Mucosa of gallbladder (tissue), 1 donor: ENCODE data around the gene SLC4A3. TPM values are rescaled to one million over a fixed set of nuclear protein-coding genes. Genes with fewer than 3 reads are reported as not detected.
"Not testable (repeated sequence)": the region's sequence is repeated elsewhere in the genome, so short reads cannot be mapped to it uniquely, and the experiment has no call there.

Experiments
- DNase-seq: peaks from one replicate; pipeline ENCODE4 v3.0.0-alpha.2; 2020; ENCODE audit warnings: low spot score
- total RNA-seq: library from RNA; stranded (reverse); gene quantifications from one replicate; pipeline ENCODE4 v1.2.1, GENCODE V29; 2021
- donor health status: DM: no; HTN: no; CAD: no.

SLC4A3 gene
- total RNA-seq, 1 donor from 2014 or later: 7.3 TPM

GRCh38 chr2:219679041-219679440, 51.6 kb downstream of the SLC4A3 start:
- DNase-seq: no peak

GRCh38 chr2:219679571-219679970, 52.1 kb downstream of the SLC4A3 start:
- DNase-seq: no peak

GRCh38 chr2:219680958-219681693, 53.7 kb downstream of the SLC4A3 start:
- DNase-seq: no peak

- no peak for DNase-seq
Observed at GRCh38 chr2:219681694-219682300, 54.4 kb downstream of the SLC4A3 start.

- not testable (repeated sequence) for DNase-seq
Observed at GRCh38 chr2:219683474-219683873, 56.0 kb downstream of the SLC4A3 start.

- peak; percentile 74 for DNase-seq
Observed at GRCh38 chr2:219684721-219685689, 57.6 kb downstream of the SLC4A3 start.

- no peak for DNase-seq
Observed at GRCh38 chr2:219687272-219687671, 59.8 kb downstream of the SLC4A3 start.

- DNase-seq: no peak
Observed at GRCh38 chr2:219687882-219688559, 60.6 kb downstream of the SLC4A3 start.

GRCh38 chr2:219688560-219689445, 61.4 kb downstream of the SLC4A3 start:
- no peak for DNase-seq

- peak; percentile 57 for DNase-seq
Observed at GRCh38 chr2:219689676-219690628, 62.5 kb downstream of the SLC4A3 start.

- no peak for DNase-seq
Observed at GRCh38 chr2:219691571-219691970, 64.1 kb downstream of the SLC4A3 start.

Other genes with a start within 250 kb of the SLC4A3 start
- 58.5 TPM for gene DNPEP, start 239.7 kb upstream of the SLC4A3 start, total RNA-seq
- gene DES, start 209.3 kb upstream of the SLC4A3 start, total RNA-seq: 3,602 TPM
- gene SPEG, start 192.8 kb upstream of the SLC4A3 start, total RNA-seq: 80.5 TPM
- 49.2 TPM for gene GMPPA, start 128.7 kb upstream of the SLC4A3 start, total RNA-seq
- gene ASIC4, start 113.1 kb upstream of the SLC4A3 start, total RNA-seq: not detected
- 103 TPM for gene CHPF, start 83.8 kb upstream of the SLC4A3 start, total RNA-seq
- 4.4 TPM for gene TMEM198, start 83.6 kb upstream of the SLC4A3 start, total RNA-seq
- 57.8 TPM for gene OBSL1, start 56.1 kb upstream of the SLC4A3 start, total RNA-seq
- 0.37 TPM for gene INHA, start 55.3 kb upstream of the SLC4A3 start, total RNA-seq
- gene STK11IP, start 29.8 kb upstream of the SLC4A3 start, total RNA-seq: 44.4 TPM